Aorta (tissue), 5 donors: ENCODE results near the gene NFATC2. TPM values are rescaled to one million over a fixed set of nuclear protein-coding genes. Genes with fewer than 3 reads are reported as not detected.

Experiments used
- ATAC-seq: fragments of 200-7000 bp; cut with Tn5 transposase; one replicate; pipeline ENCODE4 v1.9.1; 2022; ENCODE audit warnings: moderate library complexity; ENCODE audit not compliant: low FRiP score
- DNase-seq, 2 donors: peaks; one replicate each; pipeline ENCODE4 v3.0.0-alpha.2; 2020
- H3K27ac ChIP-seq, 2 donors: one replicate each; pipeline ENCODE4 v1.5.1; 2013; ENCODE audit warnings: low read length in 2 of 2, mild to moderate bottlenecking in 2 of 2, moderate library complexity in 2 of 2, control low read depth in 1 of 2, inconsistent platforms in 1 of 2, low read depth in 1 of 2
- H3K27me3 ChIP-seq, 2 donors: one replicate each; pipeline ENCODE4 v1.6.1; 2013; ENCODE audit warnings: control low read depth in 1 of 2, low read length in 1 of 2, mild to moderate bottlenecking in 1 of 2, moderate library complexity in 1 of 2; ENCODE audit not compliant: insufficient read depth in 2 of 2, control insufficient read depth in 1 of 2
- H3K36me3 ChIP-seq, 2 donors: one replicate each; pipeline ENCODE4 v1.6.1; 2013; ENCODE audit warnings: control low read depth in 1 of 2, low read length in 1 of 2, mild to moderate bottlenecking in 1 of 2; ENCODE audit not compliant: insufficient read depth in 2 of 2, control insufficient read depth in 1 of 2
- H3K4me1 ChIP-seq, 2 donors: one replicate each; pipeline ENCODE4 v1.6.1; 2013; ENCODE audit warnings: low read length in 2 of 2, control low read depth in 1 of 2, mild to moderate bottlenecking in 1 of 2, moderate library complexity in 1 of 2; ENCODE audit not compliant: insufficient read depth in 2 of 2, control insufficient read depth in 1 of 2
- H3K4me3 ChIP-seq, 2 donors: one replicate each; pipeline ENCODE4 v1.5.1; 2013; ENCODE audit warnings: low read length in 2 of 2, control low read depth in 1 of 2, mild to moderate bottlenecking in 1 of 2
- H3K9me3 ChIP-seq: one replicate; pipeline ENCODE4 v1.6.1; 2013; ENCODE audit warnings: mild to moderate bottlenecking, low read length; ENCODE audit not compliant: control insufficient read depth
- WGBS, 2 donors: extraction: QIAGEN DNeasy Blood & Tissue Kit; methylation state at CpG; one replicate each; pipeline ENCODE4 v1.1.7; 2013; 5-methylcytosine and 5-hydroxymethylcytosine counted together
- intact Hi-C, 2 donors: fragments of 100-400 bp; cut with DNase I; formaldehyde crosslinking; loops; one replicate each; pipeline versions ENCODE4 v1.14.2 to v1.15.0; 2022
- polyA plus RNA-seq, 2 donors: library from polyadenylated mRNA; stranded (reverse); fragments of 200-250 nt; gene quantifications; one replicate each; pipeline ENCODE4 v1.2.3, GENCODE V29; 2013
- total RNA-seq, 2 donors: library from RNA; stranded (reverse); fragmentation: NEBNext Ultra II Directional; extraction: Animal tissue kit (Norgen Biotek cat#: 25700); gene quantifications; one replicate each; pipeline ENCODE4 v1.2.1, GENCODE V29; 2021
- donor health status: healthy with polysubstance abuse.
- donor health status: Bipolar disorder and iron deficiency.
- donor health status: DM: no; HTN: no; CAD: no.
- donor health status: DM: no; HTN: no; CAD: no.
- donor health status: DM: yes; HTN: yes; CAD: no.

Gene NFATC2
- total and polyA plus RNA-seq, 4 donors = 1.7 to 13.0 (median 7.4) TPM

GRCh38 chr20:51423810-51424209, 118.7 kb downstream of the NFATC2 start:
- Histone ChIP-seq H3K36me3 (no peaks in the 10 kb centered on the region), H3K27ac (no peak overlapping the region), H3K4me1 (no peaks in the 10 kb centered on the region), H3K4me3 (no peak overlapping the region), H3K27me3 (no peaks in the 10 kb centered on the region), H3K9me3 (no peaks in the 10 kb centered on the region)
- DNase-seq (no peak), ATAC-seq (no peak)
- intact Hi-C loops = no loop called here
- WGBS, 2 donors = 83 to 88% methylated on average over 7 of the region's 7 CpGs

- H3K9me3 ChIP-seq = no peaks in the 10 kb centered on the region
- H3K36me3 ChIP-seq = no peaks in the 10 kb centered on the region
- no peak overlapping the region for H3K4me3 ChIP-seq
- DNase-seq (no peak), ATAC-seq (no peak)
- WGBS, 2 donors = 97 to 100% methylated on average over 1 of the region's 1 CpG
- H3K4me1 ChIP-seq = no peaks in the 10 kb centered on the region
- no peak overlapping the region for H3K27ac ChIP-seq
- intact Hi-C loops = no loop called here
- no peaks in the 10 kb centered on the region for H3K27me3 ChIP-seq
These were observed 119.2 kb downstream of the NFATC2 start for GRCh38 chr20:51423290-51423667.

GRCh38 chr20:51422514-51423289, 119.8 kb downstream of the NFATC2 start:
- no peak overlapping the region for H3K4me3 ChIP-seq
- 97 to 98% methylated on average over 4 of the region's 4 CpGs for WGBS, 2 donors
- no peaks in the 10 kb centered on the region for H3K4me1 ChIP-seq
- no peaks in the 10 kb centered on the region for H3K9me3 ChIP-seq
- H3K36me3 ChIP-seq = no peaks in the 10 kb centered on the region
- H3K27ac ChIP-seq = no peak overlapping the region
- intact Hi-C loops = no loop called here
- DNase-seq = no peak
- no peaks in the 10 kb centered on the region for H3K27me3 ChIP-seq
- ATAC-seq = no peak

- no peak overlapping the region for H3K4me3 ChIP-seq
- intact Hi-C loops = no loop called here
- H3K27ac ChIP-seq = no peak overlapping the region
- DNase-seq (no peak), ATAC-seq (no peak)
- 95 to 96% methylated on average over 3 of the region's 3 CpGs for WGBS, 2 donors
- no peaks in the 10 kb centered on the region for H3K36me3 ChIP-seq
- no peaks in the 10 kb centered on the region for H3K4me1 ChIP-seq
- no peaks in the 10 kb centered on the region for H3K27me3 ChIP-seq
- no peaks in the 10 kb centered on the region for H3K9me3 ChIP-seq
These were observed 121.7 kb downstream of the NFATC2 start for GRCh38 chr20:51420805-51421204.

- 41 to 48% methylated on average over 1 of the region's 1 CpG for WGBS, 2 donors
- Histone ChIP-seq H3K4me1 (no peaks in the 10 kb centered on the region), H3K4me3 (no peak overlapping the region), H3K36me3 (no peaks in the 10 kb centered on the region), H3K9me3 (no peaks in the 10 kb centered on the region), H3K27ac (no peak overlapping the region), H3K27me3 (no peaks in the 10 kb centered on the region)
- ATAC-seq (no peak), DNase-seq (no peak)
- intact Hi-C loops = no loop called here
These were observed 122.4 kb downstream of the NFATC2 start for GRCh38 chr20:51420111-51420510.

- Histone ChIP-seq H3K4me1 (no peaks in the 10 kb centered on the region), H3K4me3 (no peak overlapping the region), H3K36me3 (no peaks in the 10 kb centered on the region), H3K27ac (no peak overlapping the region), H3K27me3 (no peaks in the 10 kb centered on the region), H3K9me3 (no peaks in the 10 kb centered on the region)
- 96 to 97% methylated on average over 4 of the region's 4 CpGs for WGBS, 2 donors
- intact Hi-C loops = no loop called here
- ATAC-seq (no peak), DNase-seq (no peak)
These were observed 122.9 kb downstream of the NFATC2 start for GRCh38 chr20:51419646-51420045.

GRCh38 chr20:51419231-51419630, 123.3 kb downstream of the NFATC2 start:
- WGBS, 2 donors = 95 to 98% methylated on average over 2 of the region's 2 CpGs
- Histone ChIP-seq H3K4me1 (no peaks in the 10 kb centered on the region), H3K27ac (no peak overlapping the region), H3K27me3 (no peaks in the 10 kb centered on the region), H3K9me3 (no peaks in the 10 kb centered on the region), H3K4me3 (no peak overlapping the region), H3K36me3 (no peaks in the 10 kb centered on the region)
- no peak for ATAC-seq
- intact Hi-C loops = no loop called here
- DNase-seq = no peak

GRCh38 chr20:51418137-51418529, 124.4 kb downstream of the NFATC2 start:
- no peak overlapping the region for H3K27ac ChIP-seq
- H3K27me3 ChIP-seq = no peaks in the 10 kb centered on the region
- H3K4me1 ChIP-seq = no peaks in the 10 kb centered on the region
- WGBS, 2 donors = 83 to 93% methylated on average over 4 of the region's 4 CpGs
- H3K36me3 ChIP-seq = no peaks in the 10 kb centered on the region
- H3K9me3 ChIP-seq = no peaks in the 10 kb centered on the region
- H3K4me3 ChIP-seq = no peak overlapping the region
- ATAC-seq = no peak
- DNase-seq = no peak
- intact Hi-C loops = no loop called here
